Activated CD4-positive, CD25-positive, alpha-beta regulatory T cell treated with anti-CD3 and anti-CD28 coated beads, Interleukin-2, amount 50 U/mL, for 24 hours (primary cell): ENCODE results near the gene KLHL36.

Experiments used
- ATAC-seq, 2 donors: fragments of 150-1000 bp; cut with Tn5 transposase; one replicate each; pipeline ENCODE4 v1.10.0; 2021; ENCODE audit warnings: mild to moderate bottlenecking in 1 of 2, moderate library complexity in 1 of 2

The KLHL36 gene

DNA sequence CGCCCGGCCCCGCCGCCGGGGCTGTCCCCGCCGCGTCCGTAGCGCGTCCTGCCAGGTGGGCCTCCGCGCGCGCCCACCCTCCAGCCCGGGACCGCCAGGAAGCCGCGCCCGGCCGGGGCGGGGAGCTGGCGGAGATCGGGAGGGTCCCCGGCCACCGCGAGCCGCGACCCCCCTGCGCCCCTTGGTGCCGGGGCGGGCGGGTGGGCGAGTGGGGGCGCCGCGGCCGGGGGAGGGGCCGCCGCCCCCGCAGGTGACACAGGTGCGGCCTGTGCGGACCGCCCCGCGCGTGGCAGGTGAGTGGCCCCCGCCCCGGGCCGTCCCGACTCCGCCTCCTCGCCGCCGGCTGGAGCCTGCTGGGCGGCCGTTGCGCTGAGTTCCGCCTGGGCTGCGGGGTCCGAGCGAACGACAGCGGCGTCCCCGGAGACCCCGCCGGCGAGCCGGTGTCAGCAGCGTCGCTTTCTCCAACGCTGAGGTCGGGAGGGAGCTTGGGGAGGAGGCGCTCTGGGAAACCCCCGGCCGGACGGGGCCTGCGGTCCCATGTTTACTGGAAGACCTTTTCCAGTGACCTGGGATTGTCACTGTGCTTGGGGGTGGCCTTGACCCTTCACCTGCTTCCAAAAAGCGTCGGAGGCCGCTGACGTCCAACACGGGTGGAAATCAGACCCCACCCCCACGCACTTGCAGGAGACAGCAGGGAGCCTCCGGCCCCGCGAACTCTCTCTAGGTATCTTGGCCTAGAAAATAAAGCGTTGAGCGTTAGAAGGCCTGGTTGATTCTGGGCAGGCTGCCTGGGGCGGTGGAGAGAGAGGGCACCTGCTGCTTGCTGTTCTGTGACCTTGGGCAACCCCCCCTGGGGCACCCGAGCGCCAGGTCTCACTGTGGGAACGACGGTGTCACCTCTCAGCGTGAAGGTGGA lies 542 bp downstream of the KLHL36 start:
- peak; percentile 67 for ATAC-seq

DNA sequence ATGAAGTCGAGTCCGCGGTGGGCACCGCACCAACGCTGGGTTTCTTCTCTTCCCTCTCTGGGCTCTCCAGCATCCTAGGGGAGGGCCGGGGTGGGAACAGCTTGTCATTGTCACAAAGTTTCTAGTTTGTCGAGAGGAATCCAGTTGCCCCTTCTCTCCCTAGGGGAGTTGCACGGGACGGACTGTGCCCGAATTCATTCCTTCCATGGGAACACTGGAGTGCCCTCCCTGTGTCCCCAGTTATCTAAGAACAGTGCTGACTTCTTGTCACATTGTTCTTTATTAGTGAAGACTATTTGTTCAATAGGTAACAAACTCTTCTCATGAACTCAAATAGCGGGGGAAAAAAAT lies 1.2 kb downstream of the KLHL36 start:
- no peak for ATAC-seq

- peak; percentile 26 to 35 for ATAC-seq
Observed at GRCh38 chr16:84650062-84650991, 2.0 kb downstream of the KLHL36 start.

- no peak for ATAC-seq
Observed at GRCh38 chr16:84652566-84652965, 4.3 kb downstream of the KLHL36 start.

DNA sequence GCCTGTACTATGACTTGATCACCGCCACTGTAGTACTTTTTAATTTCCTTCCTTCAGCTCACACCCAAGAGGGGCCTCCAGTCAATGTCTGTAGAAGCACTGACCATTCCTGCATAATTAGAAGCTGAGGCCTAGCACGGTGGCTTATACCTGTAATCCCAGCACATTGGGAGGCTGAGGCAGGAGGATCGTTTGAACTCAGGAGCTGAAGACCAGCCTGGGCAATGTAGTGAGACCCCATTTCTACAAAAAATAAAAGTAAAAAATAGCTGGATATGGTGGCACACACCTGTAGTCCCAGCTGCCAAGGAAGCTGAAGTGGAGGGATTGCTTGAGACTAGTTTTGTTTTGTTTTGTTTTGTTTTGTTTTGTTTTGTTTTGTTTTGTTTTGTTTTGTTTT lies 5.9 kb downstream of the KLHL36 start:
- ATAC-seq = no peak

DNA sequence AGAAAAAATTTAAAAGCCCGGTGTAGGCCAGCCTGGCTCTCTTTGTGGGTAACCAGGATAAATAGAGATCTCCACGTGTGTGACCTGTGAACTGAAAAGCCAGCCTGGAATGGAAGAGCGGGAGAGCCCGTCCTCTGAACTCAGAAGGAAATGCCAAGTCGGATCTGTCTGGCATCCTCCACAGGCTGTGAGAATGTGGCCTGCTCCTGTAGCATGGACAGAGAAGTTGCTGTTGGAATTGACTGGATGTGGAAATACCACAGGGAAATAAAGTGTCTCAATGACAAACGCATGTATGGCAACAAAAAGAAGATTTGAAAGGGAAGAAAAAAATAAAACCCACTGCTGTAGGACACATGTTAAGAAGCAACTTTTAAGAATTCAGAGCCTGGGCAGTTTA lies 6.7 kb downstream of the KLHL36 start:
- ATAC-seq = no peak

- peak in 1 of 2 donors; percentile 48 for ATAC-seq
Observed at GRCh38 chr16:84656649-84657048, 8.3 kb downstream of the KLHL36 start.

DNA sequence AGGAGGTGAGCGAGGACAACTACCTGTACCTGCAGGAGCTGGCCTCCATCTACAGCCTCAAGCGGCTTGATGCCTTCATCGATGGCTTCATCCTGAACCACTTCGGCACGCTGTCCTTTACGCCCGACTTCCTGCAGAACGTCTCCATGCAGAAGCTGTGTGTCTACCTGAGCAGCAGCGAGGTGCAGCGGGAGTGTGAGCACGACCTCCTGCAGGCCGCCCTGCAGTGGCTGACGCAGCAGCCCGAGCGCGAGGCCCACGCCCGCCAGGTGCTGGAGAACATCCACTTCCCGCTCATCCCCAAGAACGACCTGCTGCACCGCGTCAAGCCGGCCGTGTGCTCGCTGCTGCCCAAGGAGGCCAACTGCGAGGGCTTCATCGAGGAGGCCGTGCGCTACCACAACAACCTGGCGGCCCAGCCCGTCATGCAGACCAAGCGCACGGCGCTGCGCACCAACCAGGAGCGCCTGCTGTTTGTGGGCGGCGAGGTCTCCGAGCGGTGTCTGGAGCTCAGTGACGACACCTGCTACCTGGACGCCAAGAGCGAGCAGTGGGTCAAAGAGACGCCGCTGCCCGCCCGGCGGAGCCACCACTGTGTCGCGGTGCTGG lies 9.0 kb downstream of the KLHL36 start:
- ATAC-seq = no peak

DNA sequence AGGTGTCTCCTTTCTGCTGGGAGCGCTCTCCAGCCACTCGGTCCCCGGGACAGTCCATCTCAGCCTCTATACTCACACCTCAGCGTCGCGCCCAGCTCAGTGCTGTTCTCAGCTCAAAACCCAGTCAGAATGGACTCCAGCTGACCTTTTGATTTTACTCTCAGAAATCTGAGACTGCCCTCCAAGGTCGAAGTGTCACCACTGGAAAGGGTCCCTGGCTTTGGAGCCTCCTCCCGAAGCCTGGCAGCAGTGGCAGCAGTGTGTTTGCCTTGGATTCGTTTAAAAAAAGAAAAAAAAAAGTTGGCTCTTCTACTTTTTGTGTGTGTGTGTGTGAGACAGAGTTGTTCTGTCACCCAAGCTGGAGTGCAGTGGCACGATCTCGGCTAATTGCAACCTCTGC lies 10.4 kb downstream of the KLHL36 start:
- no peak for ATAC-seq

- no peak for ATAC-seq
Observed at GRCh38 chr16:84659656-84660300, 11.5 kb downstream of the KLHL36 start.

GRCh38 chr16:84660973-84661372 lies 12.7 kb downstream of the KLHL36 start:
- ATAC-seq = no peak

GRCh38 chr16:84661418-84662060 lies 13.2 kb downstream of the KLHL36 start:
- no peak for ATAC-seq

DNA sequence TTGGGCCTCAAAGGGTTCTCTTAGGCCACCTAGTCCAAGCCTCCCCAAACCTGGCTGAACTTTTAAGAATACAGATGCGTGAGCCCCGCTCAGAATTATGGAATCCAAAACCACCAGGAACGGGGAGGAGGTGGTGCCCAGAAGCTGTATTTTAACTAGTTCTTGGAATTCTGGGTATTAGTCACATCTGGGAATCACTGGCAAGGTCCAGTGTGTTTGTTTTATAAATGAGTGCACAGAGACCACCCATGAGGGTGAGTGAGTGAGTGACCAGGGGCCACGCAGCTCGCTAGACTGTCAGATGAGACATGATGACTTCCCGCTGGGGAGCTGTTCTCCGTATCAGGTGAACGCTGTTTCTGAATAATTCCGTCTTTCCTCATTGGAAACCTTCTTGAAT lies 14.2 kb downstream of the KLHL36 start:
- no peak for ATAC-seq

GRCh38 chr16:84663433-84664101 lies 15.3 kb downstream of the KLHL36 start:
- ATAC-seq = no peak

DNA sequence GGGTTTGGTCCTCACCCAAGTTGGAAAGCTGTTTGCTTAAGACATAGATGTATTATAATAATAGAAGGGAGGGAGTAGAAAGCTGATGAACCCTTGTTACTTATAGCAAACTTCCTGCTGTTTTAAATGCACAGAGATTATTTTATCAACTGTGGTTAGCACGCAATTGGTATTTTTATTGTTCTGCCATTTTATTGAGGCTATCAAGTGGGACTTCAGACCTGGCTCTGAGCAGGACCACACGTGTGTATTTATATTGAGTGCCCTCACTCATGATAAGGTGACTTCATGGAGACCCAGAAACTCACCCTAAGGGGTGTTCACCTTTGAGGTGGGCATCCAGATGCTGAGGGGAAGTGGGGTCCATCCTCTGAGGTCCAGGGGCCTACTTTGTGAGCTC lies 17.0 kb downstream of the KLHL36 start:
- ATAC-seq = no peak

GRCh38 chr16:84665843-84666242 lies 17.5 kb downstream of the KLHL36 start:
- no peak for ATAC-seq

DNA sequence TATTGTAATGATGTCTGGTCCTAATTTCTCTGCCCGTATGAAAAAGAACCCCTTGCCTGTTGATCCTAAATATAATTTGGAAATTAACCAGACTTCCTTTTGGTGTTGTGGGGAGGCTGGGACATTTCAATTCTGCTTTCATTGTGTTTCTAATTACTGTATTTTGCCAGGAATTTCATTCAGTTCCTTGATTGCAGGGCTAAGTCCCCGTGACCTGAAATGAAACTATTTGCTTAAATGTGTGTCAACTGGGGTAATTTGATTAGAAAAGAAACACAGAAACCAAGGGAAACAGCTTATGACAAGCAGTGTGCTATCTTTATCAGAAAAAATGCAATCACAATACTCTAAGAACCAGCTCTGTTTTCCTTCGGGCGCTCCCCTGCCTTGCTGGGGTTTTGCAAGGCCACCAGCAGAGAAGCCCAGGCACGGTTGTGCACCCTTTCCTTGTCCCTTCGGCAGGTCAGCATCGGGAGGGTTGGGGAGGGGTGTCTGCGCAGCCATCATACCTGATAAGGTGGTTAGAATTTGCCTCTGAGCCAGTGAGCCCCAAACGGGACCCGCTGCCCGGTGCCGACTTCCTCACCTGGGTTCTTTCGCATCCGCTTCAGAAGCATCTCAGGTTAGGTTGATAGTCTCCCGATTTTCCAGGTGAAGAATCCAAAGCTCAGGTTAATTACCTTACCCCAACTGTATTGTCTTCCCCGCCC lies 19.4 kb downstream of the KLHL36 start:
- no peak for ATAC-seq

DNA sequence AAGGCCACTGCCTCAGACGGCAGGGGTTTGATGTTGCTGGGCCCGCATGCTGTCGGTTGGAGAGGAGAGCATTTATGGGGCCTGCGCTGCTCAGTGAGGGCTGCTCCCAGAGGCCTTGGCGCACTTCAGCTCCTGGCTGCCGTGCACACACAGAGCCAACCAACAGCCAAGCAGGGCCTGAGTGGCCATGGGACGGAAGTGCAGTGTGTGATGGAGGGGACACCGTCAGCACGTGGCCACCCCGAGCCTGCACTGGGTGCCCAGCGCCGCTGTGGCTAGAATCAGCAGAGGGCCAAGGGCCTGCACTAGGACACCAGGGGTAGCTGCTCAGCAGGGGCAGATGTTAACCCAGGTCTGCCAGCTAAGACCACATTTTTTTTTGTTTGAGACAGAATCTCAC lies 21.8 kb downstream of the KLHL36 start:
- ATAC-seq = no peak

DNA sequence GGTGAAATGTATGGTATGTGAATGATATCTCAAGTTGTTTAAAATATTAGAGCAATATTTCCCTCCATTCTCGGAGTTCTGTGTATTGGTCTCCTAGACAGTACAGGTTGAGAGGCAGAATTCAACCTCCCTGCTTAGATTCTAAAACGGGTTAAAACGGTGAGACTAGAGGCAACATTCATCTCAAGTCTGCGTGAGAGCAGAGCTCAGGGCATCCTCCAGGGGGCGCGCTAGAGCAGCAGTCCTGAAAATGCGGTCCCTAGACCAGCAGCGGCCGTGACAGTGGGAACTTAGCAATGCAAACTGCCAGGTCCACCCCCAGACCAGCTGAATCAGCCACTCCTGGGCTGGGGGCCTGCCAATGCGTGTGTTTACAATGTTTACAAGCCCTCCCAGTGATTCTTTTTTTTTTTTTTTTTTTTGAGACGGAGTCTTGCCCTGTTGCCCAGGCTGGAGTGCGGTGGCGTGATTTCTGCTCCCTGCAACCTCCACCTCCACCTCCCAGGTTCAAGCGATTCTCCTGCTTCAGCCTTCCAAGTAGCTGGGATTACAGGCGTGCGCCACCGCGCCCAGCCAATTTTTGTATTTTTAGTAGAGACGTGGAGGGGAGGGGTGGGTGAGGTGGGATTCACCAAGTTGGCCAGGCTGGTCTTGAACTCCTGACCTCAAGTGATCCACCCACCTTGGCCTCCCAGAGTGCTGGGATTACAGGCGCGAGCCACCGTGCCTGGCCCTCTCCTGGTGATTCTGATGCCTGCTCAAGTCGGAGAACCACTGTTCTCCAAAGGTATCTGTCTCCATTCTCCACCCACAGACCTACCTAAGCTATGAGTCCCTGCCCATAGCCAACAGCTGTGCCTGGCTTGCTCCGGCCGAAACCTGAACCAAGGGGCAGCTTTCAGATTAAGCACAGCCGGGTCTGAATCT lies 24.2 kb downstream of the KLHL36 start:
- ATAC-seq = peak; percentile 73 to 92

DNA sequence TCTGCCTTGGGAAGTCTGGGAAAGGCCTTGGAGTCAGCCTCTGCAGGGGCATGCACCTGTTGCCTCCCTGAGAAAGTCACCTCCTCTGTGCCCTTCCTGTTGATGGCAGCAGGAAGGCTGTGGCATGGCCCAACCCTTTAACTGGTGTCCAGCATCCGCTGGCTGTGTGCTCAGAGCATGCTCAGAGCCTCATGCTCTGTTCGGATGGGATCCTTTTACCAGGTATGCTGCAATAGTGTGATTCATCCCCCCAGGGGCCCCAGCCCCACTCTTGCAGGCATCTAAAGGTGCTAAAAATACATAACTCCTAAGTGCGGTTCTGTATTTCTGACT lies 24.9 kb downstream of the KLHL36 start:
- ATAC-seq = no peak
